ENCODE results near the gene PPCDC. TPM values are rescaled to one million over a fixed set of nuclear protein-coding genes. Genes with fewer than 3 reads are reported as not detected.

The PPCDC gene
- total RNA-seq, 2 donors from 2014 or later: 15.9 to 24.5 TPM

- Histone ChIP-seq H3K9ac (ENCODE audit: extremely low read depth, low read length, poor library complexity, severe bottlenecking) (no peak overlapping the region), H3K4me3 (ENCODE audit: low read length) (no peak overlapping the region), H3K36me3 (ENCODE audit: control insufficient read depth, insufficient read depth, low read length) (no peaks in the 10 kb centered on the region), H3K4me1 (ENCODE audit: control insufficient read depth, insufficient read depth, low read length) (no peaks in the 10 kb centered on the region), H3K9me3 (ENCODE audit: control insufficient read depth, low read length) (no peaks in the 10 kb centered on the region), H3K27ac (ENCODE audit: low read depth, low read length) (no peak overlapping the region), H3K27me3 (ENCODE audit: control insufficient read depth, insufficient read depth, low read length, poor library complexity, severe bottlenecking) (no peaks in the 10 kb centered on the region)
- no peaks in the 10 kb centered on the region for H3K36me3 Mint-ChIP-seq (ENCODE audit: low read depth)
- TF ChIP-seq, protein P1, sequence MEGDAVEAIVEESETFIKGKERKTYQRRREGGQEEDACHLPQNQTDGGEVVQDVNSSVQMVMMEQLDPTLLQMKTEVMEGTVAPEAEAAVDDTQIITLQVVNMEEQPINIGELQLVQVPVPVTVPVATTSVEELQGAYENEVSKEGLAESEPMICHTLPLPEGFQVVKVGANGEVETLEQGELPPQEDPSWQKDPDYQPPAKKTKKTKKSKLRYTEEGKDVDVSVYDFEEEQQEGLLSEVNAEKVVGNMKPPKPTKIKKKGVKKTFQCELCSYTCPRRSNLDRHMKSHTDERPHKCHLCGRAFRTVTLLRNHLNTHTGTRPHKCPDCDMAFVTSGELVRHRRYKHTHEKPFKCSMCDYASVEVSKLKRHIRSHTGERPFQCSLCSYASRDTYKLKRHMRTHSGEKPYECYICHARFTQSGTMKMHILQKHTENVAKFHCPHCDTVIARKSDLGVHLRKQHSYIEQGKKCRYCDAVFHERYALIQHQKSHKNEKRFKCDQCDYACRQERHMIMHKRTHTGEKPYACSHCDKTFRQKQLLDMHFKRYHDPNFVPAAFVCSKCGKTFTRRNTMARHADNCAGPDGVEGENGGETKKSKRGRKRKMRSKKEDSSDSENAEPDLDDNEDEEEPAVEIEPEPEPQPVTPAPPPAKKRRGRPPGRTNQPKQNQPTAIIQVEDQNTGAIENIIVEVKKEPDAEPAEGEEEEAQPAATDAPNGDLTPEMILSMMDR (conservative IDR thresholded peaks at IDR 0.05): no peak
- H3K4me3 Mint-ChIP-seq: no peak overlapping the region
- no peak overlapping the region for H3K27ac Mint-ChIP-seq
- no peak for DNase-seq
- 81 to 100% methylated on average over 1 of the region's 1 CpG for WGBS, 2 experiments (ENCODE audit: insufficient coverage in 1 of 2, insufficient read length in 1 of 2)
- no peaks in the 10 kb centered on the region for H3K4me1 Mint-ChIP-seq
- no peaks in the 10 kb centered on the region for H3K9me3 Mint-ChIP-seq
- H3K27me3 Mint-ChIP-seq (ENCODE audit: insufficient read depth): peaks cover 5% of the 10 kb centered on the region
These were observed 45.3 kb upstream of the PPCDC start for GRCh38 chr15:74978077-74978476.

DNA sequence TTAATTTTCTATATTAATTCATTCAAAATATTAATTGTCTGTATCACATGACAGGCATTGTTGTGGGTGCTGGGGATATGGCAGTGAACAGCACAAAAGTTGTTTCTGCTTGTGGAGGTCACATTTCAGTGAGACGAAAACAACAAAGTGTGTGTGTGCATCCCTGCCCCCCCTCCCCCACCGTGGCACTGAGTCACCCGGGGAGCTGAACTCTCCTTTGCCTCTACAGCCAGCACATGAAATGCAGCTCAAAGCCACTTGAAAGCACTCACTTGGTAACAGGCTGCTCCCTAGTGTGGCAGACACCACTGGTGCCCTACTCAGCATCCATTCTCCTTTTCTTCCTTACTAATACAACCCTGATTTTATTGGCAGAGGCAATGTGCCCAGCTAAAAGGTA, 44.9 kb upstream of the PPCDC start:
- no peaks in the 10 kb centered on the region for H3K4me1 ChIP-seq (ENCODE audit: control insufficient read depth, insufficient read depth, low read length)
- Mint-ChIP-seq H3K27ac (no peak overlapping the region), H3K36me3 (ENCODE audit: low read depth) (no peaks in the 10 kb centered on the region), H3K4me1 (no peaks in the 10 kb centered on the region), H3K27me3 (ENCODE audit: insufficient read depth) (peaks cover 4% of the 10 kb centered on the region), H3K9me3 (no peaks in the 10 kb centered on the region), H3K4me3 (no peak overlapping the region)
- TF ChIP-seq, protein P1 (conservative IDR thresholded peaks at IDR 0.05): no peak
- H3K9ac ChIP-seq (ENCODE audit: extremely low read depth, low read length, poor library complexity, severe bottlenecking): no peak overlapping the region
- H3K9me3 ChIP-seq (ENCODE audit: control insufficient read depth, low read length): no peaks in the 10 kb centered on the region
- H3K36me3 ChIP-seq (ENCODE audit: control insufficient read depth, insufficient read depth, low read length): no peaks in the 10 kb centered on the region
- H3K4me3 ChIP-seq (ENCODE audit: low read length): no peak overlapping the region
- DNase-seq: no peak
- no peak overlapping the region for H3K27ac ChIP-seq (ENCODE audit: low read depth, low read length)
- 23 to 51% methylated on average over 3 of the region's 3 CpGs for WGBS, 2 experiments (ENCODE audit: insufficient coverage in 1 of 2, insufficient read length in 1 of 2)
- no peaks in the 10 kb centered on the region for H3K27me3 ChIP-seq (ENCODE audit: control insufficient read depth, insufficient read depth, low read length, poor library complexity, severe bottlenecking)

DNA sequence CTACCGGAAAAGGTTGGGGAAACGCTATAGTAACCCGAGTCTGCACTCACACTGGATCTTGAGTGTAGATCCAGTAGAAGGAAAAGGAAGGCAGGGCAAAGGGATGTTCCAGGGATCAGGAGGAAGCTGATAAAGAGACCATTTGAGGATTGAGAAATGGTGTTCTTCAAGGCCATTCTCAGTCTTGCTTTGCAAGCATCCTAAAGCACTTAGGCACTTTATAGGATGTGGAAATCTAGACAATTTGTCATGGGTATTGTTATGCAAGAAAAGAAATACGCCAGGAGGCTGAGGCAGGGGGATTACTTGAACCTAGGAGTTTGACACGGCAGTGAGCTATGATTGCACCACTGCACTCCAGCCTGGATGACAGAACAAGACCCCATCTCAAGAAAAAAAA, 41.2 kb upstream of the PPCDC start:
- no peaks in the 10 kb centered on the region for H3K9me3 Mint-ChIP-seq

More for the DNA sequence above, 41.2 kb upstream of the PPCDC start:
- Histone ChIP-seq H3K9me3 (ENCODE audit: control insufficient read depth, low read length) (no peaks in the 10 kb centered on the region), H3K27me3 (ENCODE audit: control insufficient read depth, insufficient read depth, low read length, poor library complexity, severe bottlenecking) (no peaks in the 10 kb centered on the region), H3K36me3 (ENCODE audit: control insufficient read depth, insufficient read depth, low read length) (no peaks in the 10 kb centered on the region), H3K9ac (ENCODE audit: extremely low read depth, low read length, poor library complexity, severe bottlenecking) (no peak overlapping the region), H3K4me1 (ENCODE audit: control insufficient read depth, insufficient read depth, low read length) (no peaks in the 10 kb centered on the region), H3K4me3 (ENCODE audit: low read length) (no peak overlapping the region), H3K27ac (ENCODE audit: low read depth, low read length) (no peak overlapping the region)
- Mint-ChIP-seq H3K4me3 (no peak overlapping the region), H3K27ac (no peak overlapping the region), H3K4me1 (no peaks in the 10 kb centered on the region), H3K36me3 (ENCODE audit: low read depth) (no peaks in the 10 kb centered on the region), H3K27me3 (ENCODE audit: insufficient read depth) (peaks cover 12% of the 10 kb centered on the region)
- WGBS, 2 experiments (ENCODE audit: insufficient coverage in 1 of 2, insufficient read length in 1 of 2): 87 to 95% methylated on average over 5 of the region's 5 CpGs
- no peak for DNase-seq
- TF ChIP-seq, protein P1 (conservative IDR thresholded peaks at IDR 0.05): no peak
